ENCODE measurements around the gene PHACTR1. TPM values are rescaled to one million over a fixed set of nuclear protein-coding genes. Genes with fewer than 3 reads are reported as not detected.

The PHACTR1 gene
- total and polyA plus RNA-seq, 4 donors: 0.31 to 1.5 (median 0.79) TPM

- Histone ChIP-seq H3K27me3 (ENCODE audit: control insufficient read depth in 4 of 4, insufficient read depth in 4 of 4, low read length in 3 of 4) (no peaks in the 10 kb centered on the region), H3K9ac (ENCODE audit: low read depth in 1 of 2, low read length in 2 of 2) (no peak overlapping the region), H3K4me1 (ENCODE audit: control insufficient read depth in 4 of 4, insufficient read depth in 4 of 4, low read length in 3 of 4) (no peaks in the 10 kb centered on the region), H3K4me3 (ENCODE audit: low read depth in 1 of 3, low read length in 3 of 3) (no peak overlapping the region), H3K27ac (ENCODE audit: low read depth in 1 of 2, low read length in 2 of 2) (no peak overlapping the region), H3K9me3 (ENCODE audit: control insufficient read depth in 4 of 4, low read length in 3 of 4) (peaks cover 0 to 11% (median 4%) of the 10 kb centered on the region in 4 donors), H3K36me3 (ENCODE audit: control insufficient read depth in 4 of 4, insufficient read depth in 3 of 4, low read depth in 1 of 4, low read length in 3 of 4) (peaks cover 0 to 1% (median 0%) of the 10 kb centered on the region in 4 donors)
- no peak for DNase-seq (ENCODE audit: low spot score)
- WGBS: 74% methylated on average over 14 of the region's 14 CpGs
- no peak for TF ChIP-seq YY1 (IDR thresholded peaks at IDR 0.05)
- TF ChIP-seq MAX (IDR thresholded peaks at IDR 0.05): no peak
- no peak for TF ChIP-seq HNF4G (IDR thresholded peaks at IDR 0.05)
- TF ChIP-seq RXRA (IDR thresholded peaks at IDR 0.05): no peak
- peak in 1 of 2 donors; percentile 44 for TF ChIP-seq HNF4A (conservative IDR thresholded peaks at IDR 0.05)
Measured at GRCh38 chr6:13283331-13283730, 566.8 kb downstream of the PHACTR1 start.

GRCh38 chr6:13284646-13285045, 568.1 kb downstream of the PHACTR1 start:
- H3K27me3 ChIP-seq (ENCODE audit: control insufficient read depth in 4 of 4, insufficient read depth in 4 of 4, low read length in 3 of 4): no peaks in the 10 kb centered on the region
- no peak for TF ChIP-seq NR2F2 (IDR thresholded peaks at IDR 0.05)
- H3K27ac ChIP-seq (ENCODE audit: low read depth in 1 of 2, low read length in 2 of 2): no peak overlapping the region
- peaks cover 0 to 11% (median 4%) of the 10 kb centered on the region in 4 donors for H3K9me3 ChIP-seq (ENCODE audit: control insufficient read depth in 4 of 4, low read length in 3 of 4)
- peaks cover 0 to 1% (median 0%) of the 10 kb centered on the region in 4 donors for H3K36me3 ChIP-seq (ENCODE audit: control insufficient read depth in 4 of 4, insufficient read depth in 3 of 4, low read depth in 1 of 4, low read length in 3 of 4)
- no peak overlapping the region for H3K4me3 ChIP-seq (ENCODE audit: low read depth in 1 of 3, low read length in 3 of 3)
- peaks cover 0 to 5% (median 4%) of the 10 kb centered on the region in 4 donors for H3K4me1 ChIP-seq (ENCODE audit: control insufficient read depth in 4 of 4, insufficient read depth in 4 of 4, low read length in 3 of 4)
- no peak overlapping the region for H3K9ac ChIP-seq (ENCODE audit: low read depth in 1 of 2, low read length in 2 of 2)
- DNase-seq (ENCODE audit: low spot score): no peak
- 82% methylated on average over 6 of the region's 6 CpGs for WGBS

GRCh38 chr6:13285705-13286104, 569.1 kb downstream of the PHACTR1 start:
- H3K36me3 ChIP-seq (ENCODE audit: control insufficient read depth in 4 of 4, insufficient read depth in 3 of 4, low read depth in 1 of 4, low read length in 3 of 4): peaks cover 0 to 1% (median 0%) of the 10 kb centered on the region in 4 donors
- TF ChIP-seq GABPA (IDR thresholded peaks at IDR 0.05 in 1 of 2, conservative IDR thresholded peaks at IDR 0.05 in 1 of 2) (no peak), TAF1 (conservative IDR thresholded peaks at IDR 0.05) (no peak), SP1 (IDR thresholded peaks at IDR 0.05) (no peak), HNF4G (IDR thresholded peaks at IDR 0.05) (no peak), HNF4A (conservative IDR thresholded peaks at IDR 0.05) (no peak), NR2F2 (IDR thresholded peaks at IDR 0.05) (no peak), EGR1 (IDR thresholded peaks at IDR 0.05; ENCODE audit: low read depth in 2 of 2) (no peak), ZBTB33 (IDR thresholded peaks at IDR 0.05) (no peak), JUND (IDR thresholded peaks at IDR 0.05) (no peak), YY1 (IDR thresholded peaks at IDR 0.05) (no peak), REST (IDR thresholded peaks at IDR 0.05) (no peak), CTCF (IDR thresholded peaks at IDR 0.05; ENCODE audit: low read depth, low read length, missing input control) (no peak), FOXA2 (IDR thresholded peaks at IDR 0.05) (no peak), MAX (IDR thresholded peaks at IDR 0.05) (no peak), RXRA (IDR thresholded peaks at IDR 0.05) (no peak), FOXA1 (IDR thresholded peaks at IDR 0.05) (no peak), ATF3 (IDR thresholded peaks at IDR 0.05) (no peak)
- H3K9me3 ChIP-seq (ENCODE audit: control insufficient read depth in 4 of 4, low read length in 3 of 4): peaks cover 0 to 11% (median 4%) of the 10 kb centered on the region in 4 donors
- H3K9ac ChIP-seq (ENCODE audit: low read depth in 1 of 2, low read length in 2 of 2): no peak overlapping the region
- no peak overlapping the region for H3K27ac ChIP-seq (ENCODE audit: low read depth in 1 of 2, low read length in 2 of 2)
- H3K4me1 ChIP-seq (ENCODE audit: control insufficient read depth in 4 of 4, insufficient read depth in 4 of 4, low read length in 3 of 4): peaks cover 2 to 7% (median 4%) of the 10 kb centered on the region in 4 donors
- no peaks in the 10 kb centered on the region for H3K27me3 ChIP-seq (ENCODE audit: control insufficient read depth in 4 of 4, insufficient read depth in 4 of 4, low read length in 3 of 4)
- no peak overlapping the region for H3K4me3 ChIP-seq (ENCODE audit: low read depth in 1 of 3, low read length in 3 of 3)
- no peak for DNase-seq (ENCODE audit: low spot score)
- 91% methylated on average over 2 of the region's 2 CpGs for WGBS

Measured in liver (tissue), 9 donors.